K562 (cell line): Measurements from ENCODE around the gene ZSCAN12. TPM values are rescaled to one million over a fixed set of nuclear protein-coding genes. Genes with fewer than 3 reads are reported as not detected.
A peak's percentile ranks its signal among the peaks of the same experiment; 100 is the strongest.

Source experiments
- BMI1 ChIP-seq: fragments of 150-350 bp; IDR thresholded peaks from 2 replicates; pipeline ENCODE4 v1.6.1; 2014; ENCODE audit warnings: low read length
- DIDO1 ChIP-seq: fragments of 450-650 bp; IDR thresholded peaks from 2 replicates; pipeline ENCODE4 v1.6.1; 2016; ENCODE audit warnings: low read depth, missing biosample characterization, missing genetic modification characterization
- DPF2 ChIP-seq: fragments of 450-650 bp; IDR thresholded peaks from 2 replicates; pipeline ENCODE4 v1.6.1; 2016
- E2F3 ChIP-seq: fragments of 250-450 bp; sonication (Bioruptor Pico); IDR thresholded peaks from 2 replicates; pipeline ENCODE4 v1.4.0; 2020; ENCODE audit warnings: mild to moderate bottlenecking
- ETV1 ChIP-seq: fragments of 450-650 bp; conservative IDR thresholded peaks from 2 replicates; pipeline ENCODE4 v1.6.1; 2016; ENCODE audit warnings: missing genetic modification characterization, control low read depth, low read depth, missing compliant biosample characterization
- GABPB2 ChIP-seq: fragments of 250-450 bp; sonication (Bioruptor Pico); conservative IDR thresholded peaks from 2 replicates; pipeline ENCODE4 v1.5.1; 2021; ENCODE audit warnings: mild to moderate bottlenecking
- GATAD2B ChIP-seq: fragments of 450-650 bp; IDR thresholded peaks from 2 replicates; pipeline ENCODE4 v1.6.1; 2017; ENCODE audit warnings: mild to moderate bottlenecking, borderline replicate concordance
- KLF10 ChIP-seq: fragments of 250-450 bp; sonication (Bioruptor Pico); IDR thresholded peaks from 2 replicates; pipeline ENCODE4 v1.6.1; 2021; ENCODE audit warnings: matching md5 sums
- KLF16 ChIP-seq: IDR thresholded peaks from 2 replicates; pipeline ENCODE4 v1.6.1; 2016; ENCODE audit warnings: antibody characterized with exemption
- MAFG ChIP-seq: fragments of 450-650 bp; conservative IDR thresholded peaks from 2 replicates; pipeline ENCODE4 v1.6.1; 2016; ENCODE audit warnings: missing genetic modification characterization, missing compliant biosample characterization
- MTA1 ChIP-seq: fragments of 450-650 bp; IDR thresholded peaks from 2 replicates; pipeline ENCODE4 v1.6.1; 2017; ENCODE audit warnings: borderline replicate concordance
- NCOA1 ChIP-seq: fragments of 450-650 bp; IDR thresholded peaks from 2 replicates; pipeline ENCODE4 v1.6.1; 2016; ENCODE audit warnings: low read depth
- NFIC ChIP-seq: fragments of 450-650 bp; IDR thresholded peaks from 2 replicates; pipeline ENCODE4 v1.6.1; 2017; ENCODE audit warnings: mild to moderate bottlenecking, inconsistent platforms
- PHB2 ChIP-seq: fragments of 450-650 bp; IDR thresholded peaks from 2 replicates; pipeline ENCODE4 v1.6.1; 2017; ENCODE audit warnings: low read depth
- POLR2AphosphoS5 ChIP-seq: IDR thresholded peaks from 2 replicates; pipeline ENCODE4 v1.6.1; 2011; ENCODE audit warnings: mild to moderate bottlenecking, low read depth, low read length, moderate library complexity; ENCODE audit not compliant: control insufficient read depth, insufficient read depth
- RUNX1 ChIP-seq: sonication (generic); IDR thresholded peaks from 2 replicates; pipeline ENCODE4 v1.6.1; 2016; ENCODE audit warnings: antibody characterized with exemption, low read depth
- SP1 ChIP-seq: sonication (generic); formaldehyde crosslinking; IDR thresholded peaks from 2 replicates; pipeline ENCODE4 v1.8.1; 2022; ENCODE audit warnings: mild to moderate bottlenecking, missing genetic modification reagents
- ZC3H4 ChIP-seq: sonication (generic); formaldehyde crosslinking; IDR thresholded peaks from 2 replicates; pipeline ENCODE4 v1.9.0; 2021; ENCODE audit warnings: missing genetic modification reagents, borderline replicate concordance
- ZKSCAN1 ChIP-seq: fragments of 150-350 bp; IDR thresholded peaks from 2 replicates; pipeline ENCODE4 v1.6.1; 2016; ENCODE audit warnings: low read depth, low read length
- ZNF232 ChIP-seq: sonication (generic); formaldehyde crosslinking; IDR thresholded peaks from 2 replicates; pipeline ENCODE4 v1.8.0; 2022; ENCODE audit warnings: mild to moderate bottlenecking, missing genetic modification reagents
- ZNF354B ChIP-seq: fragments of 250-450 bp; sonication (Bioruptor Pico); IDR thresholded peaks from 2 replicates; pipeline ENCODE4 v1.4.0; 2020
- ZNF699 ChIP-seq: fragments of 250-450 bp; sonication (Bioruptor Pico); IDR thresholded peaks from 2 replicates; pipeline ENCODE4 v1.8.0; 2021; ENCODE audit warnings: mild to moderate bottlenecking, moderate library complexity; ENCODE audit not compliant: insufficient replicate concordance
- ZNF75A ChIP-seq: fragments of 450-650 bp; formaldehyde crosslinking; IDR thresholded peaks from 2 replicates; pipeline ENCODE4 v1.4.0; 2020; ENCODE audit warnings: mild to moderate bottlenecking
- polyA plus RNA-seq, 8 experiments: library from polyadenylated mRNA; depleted of rRNA in 4 of 8; stranded (reverse) in 5 of 8; unstranded in 3 of 8; fragments of >200 nt; fragmentation: Nextera tagmentation in 2 of 8; fragmentation: Illumina TruSeq in 1 of 8; extraction: Ambion mirVana in 2 of 8; extraction: Trizol in 1 of 8; gene quantifications; 2 replicates each; pipeline versions ENCODE4 v1.2.1 to v1.2.3, GENCODE V29; 2011 to 2014; ENCODE audit warnings: inconsistent platforms in 1 of 8, missing spikeins in 1 of 8
- total RNA-seq, 7 experiments: library from RNA; depleted of rRNA in 6 of 7; stranded (reverse); fragments of >200 nt in 6 of 7; fragmentation: Illumina TruSeq in 2 of 7; extraction: Trizol in 2 of 7; gene quantifications; 2 replicates each; pipeline versions ENCODE4 v1.2.1 to v1.2.3, GENCODE V29; 2011 to 2021; ENCODE audit warnings: low replicate concordance in 1 of 7
- TF ChIP-seq, protein P1 (sequence below): fragments of 450-650 bp; IDR thresholded peaks from 2 replicates; pipeline ENCODE4 v1.6.1; 2016; ENCODE audit warnings: mild to moderate bottlenecking
- TF ChIP-seq, protein P2 (sequence below): sonication (generic); formaldehyde crosslinking; IDR thresholded peaks from 2 replicates; pipeline ENCODE4 v1.8.0; 2022; ENCODE audit warnings: mild to moderate bottlenecking, missing genetic modification reagents, borderline replicate concordance

Gene ZSCAN12
- total and polyA plus RNA-seq, 9 of the 15 experiments (the other 6 are each of a cell fraction or from before 2014, with no cell fraction given): 2.5 to 19.6 (median 12.5) TPM

DNA sequence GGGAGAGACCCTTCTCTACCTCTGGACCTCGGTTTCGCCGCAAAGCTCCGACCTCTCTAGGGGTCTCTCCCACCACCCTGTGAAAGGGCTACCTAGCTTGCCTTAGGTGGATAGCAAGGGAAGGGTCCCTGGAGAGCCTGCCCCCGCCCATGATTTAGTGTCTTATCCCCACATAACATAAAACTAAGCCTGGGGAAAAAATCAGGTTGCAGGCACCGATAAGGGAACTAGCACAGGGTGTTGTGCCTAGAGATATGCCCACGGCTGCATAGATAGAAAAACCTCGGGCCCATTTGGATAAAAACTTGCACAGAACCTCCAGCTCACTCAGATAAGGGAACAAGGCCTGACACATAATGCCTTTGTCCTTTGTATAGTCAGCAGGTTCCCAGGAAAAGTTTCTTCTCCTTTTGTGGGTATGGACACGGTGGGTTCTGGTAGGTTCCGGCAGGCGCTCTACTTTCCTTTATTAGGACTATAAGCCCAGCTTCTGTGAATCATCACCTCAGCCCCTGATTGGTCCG lies 64.4 kb downstream of the ZSCAN12 start (continued):
- no peak for TF ChIP-seq E2F3 (CRISPR knock-in tag)
- no peak for TF ChIP-seq GABPB2 (CRISPR knock-in tag)
- TF ChIP-seq ZKSCAN1: no peak
- no peak for TF ChIP-seq KLF10 (CRISPR knock-in tag)
- TF ChIP-seq ZNF232 (CRISPR knock-in tag): no peak
- peak; percentile 98 for TF ChIP-seq POLR2AphosphoS5
- TF ChIP-seq KLF16: peak; percentile 99
- TF ChIP-seq MAFG (tag): peak; percentile 67; the same call in 1 of the 2 replicates
- no peak for TF ChIP-seq BMI1
- TF ChIP-seq, protein P1, sequence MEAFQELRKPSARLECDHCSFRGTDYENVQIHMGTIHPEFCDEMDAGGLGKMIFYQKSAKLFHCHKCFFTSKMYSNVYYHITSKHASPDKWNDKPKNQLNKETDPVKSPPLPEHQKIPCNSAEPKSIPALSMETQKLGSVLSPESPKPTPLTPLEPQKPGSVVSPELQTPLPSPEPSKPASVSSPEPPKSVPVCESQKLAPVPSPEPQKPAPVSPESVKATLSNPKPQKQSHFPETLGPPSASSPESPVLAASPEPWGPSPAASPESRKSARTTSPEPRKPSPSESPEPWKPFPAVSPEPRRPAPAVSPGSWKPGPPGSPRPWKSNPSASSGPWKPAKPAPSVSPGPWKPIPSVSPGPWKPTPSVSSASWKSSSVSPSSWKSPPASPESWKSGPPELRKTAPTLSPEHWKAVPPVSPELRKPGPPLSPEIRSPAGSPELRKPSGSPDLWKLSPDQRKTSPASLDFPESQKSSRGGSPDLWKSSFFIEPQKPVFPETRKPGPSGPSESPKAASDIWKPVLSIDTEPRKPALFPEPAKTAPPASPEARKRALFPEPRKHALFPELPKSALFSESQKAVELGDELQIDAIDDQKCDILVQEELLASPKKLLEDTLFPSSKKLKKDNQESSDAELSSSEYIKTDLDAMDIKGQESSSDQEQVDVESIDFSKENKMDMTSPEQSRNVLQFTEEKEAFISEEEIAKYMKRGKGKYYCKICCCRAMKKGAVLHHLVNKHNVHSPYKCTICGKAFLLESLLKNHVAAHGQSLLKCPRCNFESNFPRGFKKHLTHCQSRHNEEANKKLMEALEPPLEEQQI: peak; percentile 94
- TF ChIP-seq DIDO1 (tag): peak; percentile 51; the same call in 1 of the 2 replicates
- peak; percentile 96 for TF ChIP-seq NFIC
- TF ChIP-seq ZNF354B (CRISPR knock-in tag): 0 out of 2 replicates have a peak, but pooled peaks have one; percentile 46
- TF ChIP-seq SP1 (CRISPR knock-in tag): no peak
- TF ChIP-seq ZNF75A (CRISPR knock-in tag): no peak
- peak; percentile 60; the same call in 1 of the 2 replicates for TF ChIP-seq MTA1
- TF ChIP-seq DPF2: peak; percentile 98
- peak; percentile 91; the same call in 1 of the 2 replicates for TF ChIP-seq RUNX1
- peak; percentile 81; the same call in 1 of the 2 replicates for TF ChIP-seq NCOA1
- peak; percentile 74 for TF ChIP-seq ETV1 (tag)
- TF ChIP-seq, protein P2, sequence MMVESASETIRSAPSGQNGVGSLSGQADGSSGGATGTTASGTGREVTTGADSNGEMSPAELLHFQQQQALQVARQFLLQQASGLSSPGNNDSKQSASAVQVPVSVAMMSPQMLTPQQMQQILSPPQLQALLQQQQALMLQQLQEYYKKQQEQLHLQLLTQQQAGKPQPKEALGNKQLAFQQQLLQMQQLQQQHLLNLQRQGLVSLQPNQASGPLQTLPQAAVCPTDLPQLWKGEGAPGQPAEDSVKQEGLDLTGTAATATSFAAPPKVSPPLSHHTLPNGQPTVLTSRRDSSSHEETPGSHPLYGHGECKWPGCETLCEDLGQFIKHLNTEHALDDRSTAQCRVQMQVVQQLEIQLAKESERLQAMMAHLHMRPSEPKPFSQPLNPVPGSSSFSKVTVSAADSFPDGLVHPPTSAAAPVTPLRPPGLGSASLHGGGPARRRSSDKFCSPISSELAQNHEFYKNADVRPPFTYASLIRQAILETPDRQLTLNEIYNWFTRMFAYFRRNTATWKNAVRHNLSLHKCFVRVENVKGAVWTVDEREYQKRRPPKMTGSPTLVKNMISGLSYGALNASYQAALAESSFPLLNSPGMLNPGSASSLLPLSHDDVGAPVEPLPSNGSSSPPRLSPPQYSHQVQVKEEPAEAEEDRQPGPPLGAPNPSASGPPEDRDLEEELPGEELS (CRISPR knock-in tag): no peak
- peak; percentile 87; the same call in 1 of the 2 replicates for TF ChIP-seq ZC3H4 (CRISPR knock-in tag)
- TF ChIP-seq ZNF699: no peak
- TF ChIP-seq PHB2: peak; percentile 96
- TF ChIP-seq GATAD2B: peak; percentile 97
